Neural cell (in vitro differentiated cells): Measurements from ENCODE around the gene RNF217. TPM values are rescaled to one million over a fixed set of nuclear protein-coding genes. Genes with fewer than 3 reads are reported as not detected.

ENCODE experiments used
- H2AFZ ChIP-seq: fragments of 200-600, 300-800 bp; sonication (generic), shearing (Covaris generic); 2 replicates; pipeline ENCODE4 v1.6.0; 2014; ENCODE audit warnings: low read depth, mild to moderate bottlenecking, antibody characterized with exemption, low read length, moderate library complexity
- H3F3A ChIP-seq: fragments of 200-600 bp; shearing (Covaris generic); 2 replicates; pipeline ENCODE4 v1.6.1; 2016; ENCODE audit warnings: mild to moderate bottlenecking, moderate library complexity, mixed read lengths, antibody characterized with exemption, low read length; ENCODE audit not compliant: insufficient read depth, poor library complexity, severe bottlenecking
- H3K27ac ChIP-seq: fragments of 200-600, 300-800 bp; sonication (generic), shearing (Covaris generic); 2 replicates; pipeline ENCODE4 v1.5.1; 2014; ENCODE audit warnings: mild to moderate bottlenecking, low read length, moderate library complexity
- H3K27me3 ChIP-seq: fragments of 300-800, 200-600 bp; sonication (generic), shearing (Covaris generic); 2 replicates; pipeline ENCODE4 v1.6.0; 2014; ENCODE audit warnings: mild to moderate bottlenecking, low read depth, low read length, moderate library complexity; ENCODE audit not compliant: insufficient read depth
- H3K36me3 ChIP-seq: fragments of 300-800, 200-600 bp; sonication (generic), shearing (Covaris generic); 2 replicates; pipeline ENCODE4 v1.5.1; 2014; ENCODE audit warnings: mild to moderate bottlenecking, antibody characterized with exemption, low read length, moderate library complexity; ENCODE audit not compliant: insufficient read depth
- H3K4me2 ChIP-seq: fragments of 300-800, 200-600 bp; sonication (generic), shearing (Covaris generic); 2 replicates; pipeline ENCODE4 v1.6.0; 2014; ENCODE audit warnings: mild to moderate bottlenecking, low read length
- H3K4me3 ChIP-seq: fragments of 300-800, 200-600 bp; sonication (generic), shearing (Covaris generic); 2 replicates; pipeline ENCODE4 v1.5.1; 2014; ENCODE audit warnings: mild to moderate bottlenecking, low read length, moderate library complexity
- H3K79me2 ChIP-seq: fragments of 200-600 bp; shearing (Covaris generic); replicated peaks from 2 replicates; pipeline ENCODE4 v1.6.0; 2014; ENCODE audit warnings: mild to moderate bottlenecking, low read length, moderate library complexity; ENCODE audit not compliant: insufficient read depth
- H3K9ac ChIP-seq: fragments of 300-800, 200-600 bp; sonication (generic), shearing (Covaris generic); 2 replicates; pipeline ENCODE4 v1.6.1; 2016; ENCODE audit warnings: mild to moderate bottlenecking, low read length, mixed read lengths
- H3K9me2 ChIP-seq: fragments of 200-600 bp; shearing (Covaris generic); 2 replicates; pipeline ENCODE4 v1.6.1; 2016; ENCODE audit warnings: mild to moderate bottlenecking, low read length, mixed read lengths; ENCODE audit not compliant: insufficient read depth
- H3K9me3 ChIP-seq: fragments of 200-600, 300-800 bp; sonication (generic), shearing (Covaris generic); 2 replicates; pipeline ENCODE4 v1.6.1; 2016; ENCODE audit warnings: mild to moderate bottlenecking, mixed run types, low read length, moderate library complexity, mixed read lengths
- H4K20me1 ChIP-seq: fragments of 200-600 bp; shearing (Covaris generic); 2 replicates; pipeline ENCODE4 v1.6.1; 2016; ENCODE audit warnings: mild to moderate bottlenecking, mixed run types; ENCODE audit not compliant: insufficient read depth
- EP300 ChIP-seq: fragments of 450-650 bp; conservative IDR thresholded peaks from 2 replicates; pipeline ENCODE4 v1.6.1; 2014; ENCODE audit warnings: antibody characterized with exemption, mild to moderate bottlenecking, moderate library complexity; ENCODE audit not compliant: poor library complexity, severe bottlenecking
- EZH2 ChIP-seq: fragments of 200-600, 300-800 bp; shearing (Covaris generic), sonication (generic); IDR thresholded peaks from 2 replicates; pipeline ENCODE4 v1.6.1; 2014; ENCODE audit warnings: antibody characterized with exemption, low read length, borderline replicate concordance, mild to moderate bottlenecking; ENCODE audit not compliant: insufficient read depth, poor library complexity, severe bottlenecking
- MXI1 ChIP-seq: fragments of 450-650 bp; conservative IDR thresholded peaks from 2 replicates; pipeline ENCODE4 v1.6.1; 2014; ENCODE audit warnings: antibody characterized with exemption, mild to moderate bottlenecking; ENCODE audit not compliant: poor library complexity, severe bottlenecking
- POLR2AphosphoS5 ChIP-seq: IDR thresholded peaks from 2 replicates; pipeline ENCODE4 v1.6.1; 2012
- RAD21 ChIP-seq: fragments of 450-650 bp; conservative IDR thresholded peaks from 2 replicates; pipeline ENCODE4 v1.6.1; 2014; ENCODE audit warnings: antibody characterized with exemption, mild to moderate bottlenecking, moderate library complexity
- SMC3 ChIP-seq: fragments of 450-650 bp; conservative IDR thresholded peaks from 2 replicates; pipeline ENCODE4 v1.6.1; 2014; ENCODE audit warnings: antibody characterized with exemption, mild to moderate bottlenecking, moderate library complexity; ENCODE audit not compliant: poor library complexity
- TAF1 ChIP-seq: IDR thresholded peaks from 2 replicates; pipeline ENCODE4 v1.6.1; 2012; ENCODE audit warnings: low read depth
- polyA plus RNA-seq: library from polyadenylated mRNA; depleted of rRNA; stranded (reverse); fragments of >200 nt; gene quantifications from 2 replicates; pipeline ENCODE4 v1.2.3, GENCODE V29; 2014
- TF ChIP-seq, protein P1 (sequence below): IDR thresholded peaks from 2 replicates; pipeline ENCODE4 v1.6.1; 2012; ENCODE audit warnings: borderline replicate concordance
- TF ChIP-seq, protein P2 (sequence below): fragments of 450-650 bp; IDR thresholded peaks from 2 replicates; pipeline ENCODE4 v1.5.1; 2014; ENCODE audit warnings: antibody characterized with exemption, mild to moderate bottlenecking, moderate library complexity; ENCODE audit not compliant: poor library complexity, severe bottlenecking

Gene RNF217
- polyA plus RNA-seq, 1 donor from 2014 or later: 10.2 TPM

DNA sequence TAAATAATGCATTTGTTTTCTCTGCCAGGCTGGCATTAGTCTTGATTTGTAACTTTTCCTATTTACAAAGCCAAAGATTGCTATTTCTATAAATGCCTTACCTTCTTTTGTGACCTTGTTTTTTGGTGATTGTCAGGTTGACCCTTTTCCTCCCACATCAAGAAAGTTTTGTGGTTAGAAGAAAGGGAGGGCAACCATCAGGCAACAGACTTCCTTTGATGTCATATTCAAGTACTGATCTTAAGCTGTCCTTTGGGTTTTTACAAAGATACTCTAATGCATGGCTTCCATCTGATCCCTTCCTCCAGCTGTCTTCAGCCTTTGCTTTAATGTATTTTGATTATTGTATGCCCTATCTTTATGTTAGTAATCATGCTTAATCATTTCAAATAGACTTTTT is 23.9 kb downstream of the RNF217 start:
- H3K79me2 ChIP-seq: no peaks in the 10 kb centered on the region
- no peaks in the 10 kb centered on the region for H3K36me3 ChIP-seq
- H3K9me3 ChIP-seq: no peaks in the 10 kb centered on the region
- no peaks in the 10 kb centered on the region for H3F3A ChIP-seq
- H2AFZ ChIP-seq: no peak overlapping the region
- no peak overlapping the region for H3K9ac ChIP-seq
- H3K27ac ChIP-seq: no peak overlapping the region
- no peak overlapping the region for H3K4me3 ChIP-seq
- H3K27me3 ChIP-seq: no peaks in the 10 kb centered on the region
- no peak for TF ChIP-seq EZH2
- TF ChIP-seq TAF1: no peak
- TF ChIP-seq MXI1: no peak
- TF ChIP-seq POLR2AphosphoS5: no peak
- TF ChIP-seq, protein P1, sequence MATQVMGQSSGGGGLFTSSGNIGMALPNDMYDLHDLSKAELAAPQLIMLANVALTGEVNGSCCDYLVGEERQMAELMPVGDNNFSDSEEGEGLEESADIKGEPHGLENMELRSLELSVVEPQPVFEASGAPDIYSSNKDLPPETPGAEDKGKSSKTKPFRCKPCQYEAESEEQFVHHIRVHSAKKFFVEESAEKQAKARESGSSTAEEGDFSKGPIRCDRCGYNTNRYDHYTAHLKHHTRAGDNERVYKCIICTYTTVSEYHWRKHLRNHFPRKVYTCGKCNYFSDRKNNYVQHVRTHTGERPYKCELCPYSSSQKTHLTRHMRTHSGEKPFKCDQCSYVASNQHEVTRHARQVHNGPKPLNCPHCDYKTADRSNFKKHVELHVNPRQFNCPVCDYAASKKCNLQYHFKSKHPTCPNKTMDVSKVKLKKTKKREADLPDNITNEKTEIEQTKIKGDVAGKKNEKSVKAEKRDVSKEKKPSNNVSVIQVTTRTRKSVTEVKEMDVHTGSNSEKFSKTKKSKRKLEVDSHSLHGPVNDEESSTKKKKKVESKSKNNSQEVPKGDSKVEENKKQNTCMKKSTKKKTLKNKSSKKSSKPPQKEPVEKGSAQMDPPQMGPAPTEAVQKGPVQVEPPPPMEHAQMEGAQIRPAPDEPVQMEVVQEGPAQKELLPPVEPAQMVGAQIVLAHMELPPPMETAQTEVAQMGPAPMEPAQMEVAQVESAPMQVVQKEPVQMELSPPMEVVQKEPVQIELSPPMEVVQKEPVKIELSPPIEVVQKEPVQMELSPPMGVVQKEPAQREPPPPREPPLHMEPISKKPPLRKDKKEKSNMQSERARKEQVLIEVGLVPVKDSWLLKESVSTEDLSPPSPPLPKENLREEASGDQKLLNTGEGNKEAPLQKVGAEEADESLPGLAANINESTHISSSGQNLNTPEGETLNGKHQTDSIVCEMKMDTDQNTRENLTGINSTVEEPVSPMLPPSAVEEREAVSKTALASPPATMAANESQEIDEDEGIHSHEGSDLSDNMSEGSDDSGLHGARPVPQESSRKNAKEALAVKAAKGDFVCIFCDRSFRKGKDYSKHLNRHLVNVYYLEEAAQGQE: no peak
- no peak for TF ChIP-seq SMC3
- TF ChIP-seq, protein P2, sequence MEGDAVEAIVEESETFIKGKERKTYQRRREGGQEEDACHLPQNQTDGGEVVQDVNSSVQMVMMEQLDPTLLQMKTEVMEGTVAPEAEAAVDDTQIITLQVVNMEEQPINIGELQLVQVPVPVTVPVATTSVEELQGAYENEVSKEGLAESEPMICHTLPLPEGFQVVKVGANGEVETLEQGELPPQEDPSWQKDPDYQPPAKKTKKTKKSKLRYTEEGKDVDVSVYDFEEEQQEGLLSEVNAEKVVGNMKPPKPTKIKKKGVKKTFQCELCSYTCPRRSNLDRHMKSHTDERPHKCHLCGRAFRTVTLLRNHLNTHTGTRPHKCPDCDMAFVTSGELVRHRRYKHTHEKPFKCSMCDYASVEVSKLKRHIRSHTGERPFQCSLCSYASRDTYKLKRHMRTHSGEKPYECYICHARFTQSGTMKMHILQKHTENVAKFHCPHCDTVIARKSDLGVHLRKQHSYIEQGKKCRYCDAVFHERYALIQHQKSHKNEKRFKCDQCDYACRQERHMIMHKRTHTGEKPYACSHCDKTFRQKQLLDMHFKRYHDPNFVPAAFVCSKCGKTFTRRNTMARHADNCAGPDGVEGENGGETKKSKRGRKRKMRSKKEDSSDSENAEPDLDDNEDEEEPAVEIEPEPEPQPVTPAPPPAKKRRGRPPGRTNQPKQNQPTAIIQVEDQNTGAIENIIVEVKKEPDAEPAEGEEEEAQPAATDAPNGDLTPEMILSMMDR: no peak
- no peak for TF ChIP-seq RAD21
- no peak for TF ChIP-seq EP300
- no peaks in the 10 kb centered on the region for H3K9me2 ChIP-seq
- no peaks in the 10 kb centered on the region for H4K20me1 ChIP-seq
- H3K4me2 ChIP-seq: no peak overlapping the region

DNA sequence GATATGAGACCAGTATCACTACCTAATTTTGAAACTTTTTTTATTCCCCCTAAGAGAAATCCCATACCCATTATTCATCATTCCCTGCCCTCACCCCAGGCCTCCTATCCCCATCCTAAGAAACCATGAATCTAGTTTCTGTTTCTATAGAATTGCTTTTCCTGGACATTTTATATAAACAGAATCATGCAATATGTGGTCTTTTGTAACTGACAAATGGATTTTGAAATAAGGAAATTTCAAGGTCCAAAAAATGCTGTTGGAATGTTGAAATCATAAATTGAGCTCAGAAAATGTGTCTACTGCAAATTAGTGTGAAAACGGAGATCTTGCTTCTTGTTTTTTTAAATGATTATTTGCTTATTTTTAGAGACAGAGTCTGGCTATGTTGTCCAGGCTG is 25.1 kb downstream of the RNF217 start:
- Histone ChIP-seq H4K20me1 (no peaks in the 10 kb centered on the region), H3K36me3 (no peaks in the 10 kb centered on the region), H3K9me2 (no peaks in the 10 kb centered on the region), H3K4me3 (no peak overlapping the region), H2AFZ (no peak overlapping the region), H3K27me3 (no peaks in the 10 kb centered on the region), H3K79me2 (no peaks in the 10 kb centered on the region), H3K9me3 (no peaks in the 10 kb centered on the region), H3K4me2 (no peak overlapping the region), H3F3A (no peaks in the 10 kb centered on the region), H3K27ac (no peak overlapping the region), H3K9ac (no peak overlapping the region)
- no peak for TF ChIP-seq POLR2AphosphoS5
- TF ChIP-seq, protein P2: no peak
- TF ChIP-seq, protein P1: no peak
- TF ChIP-seq EZH2: no peak
- no peak for TF ChIP-seq EP300
- TF ChIP-seq MXI1: no peak
- no peak for TF ChIP-seq SMC3
- TF ChIP-seq TAF1: no peak
- TF ChIP-seq RAD21: no peak
